ENCODE results near the gene TFF3.

The TFF3 gene

DNA sequence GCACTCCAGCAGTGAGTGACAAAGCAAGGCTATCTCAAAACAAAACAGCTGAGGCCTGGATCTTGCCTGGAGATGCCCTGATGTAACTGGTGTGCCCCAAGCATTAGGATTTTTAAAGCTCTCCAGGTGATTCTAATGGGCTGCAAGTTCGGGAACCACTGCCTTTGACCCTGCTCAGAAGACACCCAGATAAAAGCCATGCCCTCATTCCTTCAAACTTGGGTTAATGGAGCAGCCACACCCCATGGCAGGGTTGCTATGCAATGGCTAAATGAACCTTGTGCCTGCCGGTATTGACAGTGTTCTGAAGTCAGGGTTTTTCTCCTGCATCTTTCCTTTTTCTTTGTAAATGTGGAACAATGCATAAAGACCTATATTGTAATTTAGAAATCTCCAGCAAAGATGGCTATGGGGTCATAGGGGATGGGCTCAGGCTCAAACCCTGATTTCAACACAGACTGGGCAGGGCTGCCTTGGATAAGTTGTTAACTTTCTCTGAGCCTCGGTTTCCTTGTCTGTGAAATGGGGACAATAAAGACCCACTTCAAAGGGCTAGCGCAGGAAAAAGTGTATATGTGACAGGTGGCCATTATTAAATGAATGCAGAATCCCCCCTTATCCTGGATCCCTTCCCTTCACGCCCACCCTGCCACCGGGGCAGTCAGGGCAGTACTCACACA is 453 bp downstream of the TFF3 start:
- no peak overlapping the region for H3K27ac ChIP-seq (ENCODE audit: extremely low read depth, low read depth, low read length)

DNA sequence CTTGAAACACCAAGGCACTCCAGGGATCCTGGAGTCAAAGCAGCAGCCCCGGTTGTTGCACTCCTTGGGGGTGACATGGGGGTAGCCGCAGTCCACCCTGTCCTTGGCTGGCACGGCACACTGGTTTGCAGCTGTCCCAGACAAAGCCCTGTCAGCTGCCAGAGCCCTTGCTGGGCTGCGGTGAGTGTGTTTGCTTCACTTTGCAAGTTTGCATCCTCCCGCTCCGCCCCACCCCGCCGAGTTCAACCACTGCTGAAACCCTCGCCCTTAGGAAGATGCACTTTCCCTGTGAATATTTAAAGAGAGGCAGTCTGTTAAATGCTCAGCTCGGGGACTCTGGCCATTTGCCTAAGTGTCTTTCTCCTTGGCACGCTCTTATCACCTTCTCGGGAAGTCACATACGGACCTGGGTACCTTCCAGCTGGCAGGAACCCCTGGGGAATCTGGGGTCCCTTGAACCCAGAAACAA is 1.7 kb downstream of the TFF3 start:
- Histone ChIP-seq H3K27ac (ENCODE audit: extremely low read depth, low read depth, low read length) (no peak overlapping the region), H3K36me3 (ENCODE audit: control insufficient read depth in 2 of 2, insufficient read depth in 1 of 2, low read length in 2 of 2) (no peaks in the 10 kb centered on the region), H3K4me3 (ENCODE audit: low read depth, low read length) (no peak overlapping the region), H3K4me1 (ENCODE audit: control insufficient read depth, insufficient read depth, low read length) (no peaks in the 10 kb centered on the region), H3K9me3 (ENCODE audit: control insufficient read depth, insufficient read depth, low read depth, low read length) (no peaks in the 10 kb centered on the region)
- POLR2A ChIA-PET = no interaction called here
- TF ChIP-seq ZIC2 (tag by site-specific recombination; IDR thresholded peaks at IDR 0.05) = peak; percentile 39; the same call in 1 of the 2 replicates
- TF ChIP-seq ZNF654 (tag by site-specific recombination; IDR thresholded peaks at IDR 0.05; ENCODE audit: low read depth) = no peak
- CTCF ChIA-PET = interaction anchor here (1.7 kb wide), 1 partner anchor 24 kb away, joined by 5 read pairs; no protein-coding TSS in a partner anchor

More for the DNA sequence above, 453 bp downstream of the TFF3 start:
- no peaks in the 10 kb centered on the region for H3K36me3 ChIP-seq (ENCODE audit: control insufficient read depth in 2 of 2, insufficient read depth in 1 of 2, low read length in 2 of 2)
- H3K4me3 ChIP-seq (ENCODE audit: low read depth, low read length) = no peak overlapping the region
- POLR2A ChIA-PET = no interaction called here
- CTCF ChIA-PET = interaction anchor here (0.6 to 1.7 kb wide), 3 partner anchors 23 to 506 kb away, joined by 3 to 5 read pairs (median 3); no protein-coding TSS in a partner anchor
- H3K9me3 ChIP-seq (ENCODE audit: control insufficient read depth, insufficient read depth, low read depth, low read length) = no peaks in the 10 kb centered on the region
- TF ChIP-seq ZNF423 (tag by site-specific recombination; IDR thresholded peaks at IDR 0.05) (no peak), ZNF791 (tag by site-specific recombination; IDR thresholded peaks at IDR 0.05) (no peak), ZNF16 (tag by site-specific recombination; IDR thresholded peaks at IDR 0.05; ENCODE audit: low read depth) (no peak)
- H3K4me1 ChIP-seq (ENCODE audit: control insufficient read depth, insufficient read depth, low read length) = no peaks in the 10 kb centered on the region

DNA sequence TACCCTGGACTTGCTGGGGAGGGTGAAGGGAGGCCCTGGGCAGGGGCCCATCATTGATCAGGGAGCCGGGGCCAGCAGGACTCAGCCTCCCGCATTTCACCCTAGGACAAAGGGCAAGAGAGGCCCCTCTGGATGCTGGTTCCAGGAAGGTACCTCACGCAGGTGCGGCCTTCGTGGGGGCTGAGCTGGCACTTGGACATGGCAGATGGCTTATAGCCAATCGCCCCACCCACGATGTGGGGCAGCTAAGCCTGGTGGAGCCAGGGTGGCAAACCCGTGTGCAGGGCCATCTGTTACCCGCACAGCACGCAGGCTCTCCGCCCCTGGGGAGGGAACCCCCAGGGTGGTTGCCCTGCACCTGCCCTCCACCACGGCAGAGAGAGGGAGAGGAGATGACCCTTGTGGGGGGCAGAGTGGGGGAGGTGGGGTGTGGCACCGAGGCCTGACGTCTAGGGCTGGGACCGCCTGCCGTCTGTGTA is 2.5 kb downstream of the TFF3 start:
- Histone ChIP-seq H3K4me1 (ENCODE audit: control insufficient read depth, insufficient read depth, low read length) (no peaks in the 10 kb centered on the region), H3K36me3 (ENCODE audit: control insufficient read depth in 2 of 2, insufficient read depth in 1 of 2, low read length in 2 of 2) (no peaks in the 10 kb centered on the region), H3K27ac (ENCODE audit: extremely low read depth, low read depth, low read length) (no peak overlapping the region), H3K4me3 (ENCODE audit: low read depth, low read length) (no peak overlapping the region), H3K9me3 (ENCODE audit: control insufficient read depth, insufficient read depth, low read depth, low read length) (no peaks in the 10 kb centered on the region)
- ChIA-PET CTCF (interaction anchor here (1.0 kb wide), 1 partner anchor 26 kb away, joined by 3 read pairs; no protein-coding TSS in a partner anchor), POLR2A (no interaction called here)
- TF ChIP-seq GLIS1 (tag by site-specific recombination; IDR thresholded peaks at IDR 0.05) (peak; percentile 42; the same call in 1 of the 2 replicates), ZNF548 (tag by site-specific recombination; IDR thresholded peaks at IDR 0.05) (no peak), GLIS2 (tag by site-specific recombination; IDR thresholded peaks at IDR 0.05) (0 out of 2 replicates have a peak, but pooled peaks have one; percentile 39), ZNF624 (tag by site-specific recombination; IDR thresholded peaks at IDR 0.05) (no peak)

DNA sequence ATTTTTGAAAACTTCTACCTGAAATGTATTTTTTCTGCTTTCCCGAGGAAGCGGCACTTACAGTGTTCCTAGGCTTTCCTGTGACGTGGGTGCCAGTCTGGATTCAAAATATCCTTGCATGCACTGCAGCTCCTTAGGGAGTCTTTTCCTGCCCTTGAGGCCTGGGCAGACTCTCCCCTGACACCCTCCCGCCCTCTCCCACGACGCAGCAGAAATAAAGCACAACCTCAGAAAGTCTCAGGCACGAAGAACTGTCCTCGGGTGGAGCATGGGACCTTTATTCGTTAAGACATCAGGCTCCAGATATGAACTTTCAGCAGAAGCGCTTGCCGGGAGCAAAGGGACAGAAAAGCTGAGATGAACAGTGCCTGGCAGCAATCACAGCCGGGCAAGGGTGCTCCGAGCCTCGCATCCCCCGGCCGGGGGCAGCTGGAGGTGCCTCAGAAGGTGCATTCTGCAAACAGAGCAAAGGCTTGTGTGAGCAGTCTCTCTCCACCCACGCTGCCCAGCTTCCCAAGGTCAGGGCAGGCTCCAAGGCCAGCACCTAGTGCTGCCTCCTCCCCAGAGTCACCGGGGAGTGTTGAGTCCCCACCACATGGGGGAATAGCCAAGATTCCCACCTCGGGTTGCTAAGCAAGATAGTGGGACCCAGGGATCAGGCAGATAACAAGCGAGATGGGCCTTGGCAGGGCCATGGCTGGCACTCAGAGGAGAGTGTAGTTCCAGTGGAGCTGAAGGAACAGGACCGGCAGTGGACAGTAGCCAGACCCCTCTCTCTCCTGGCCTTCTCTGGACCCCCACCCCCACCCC is 3.2 kb downstream of the TFF3 start:
- TF ChIP-seq ZIC2 (tag by site-specific recombination; IDR thresholded peaks at IDR 0.05) = no peak
- ChIA-PET POLR2A (no interaction called here), CTCF (interaction anchor here (1.0 to 4.8 kb wide), 6 partner anchors 10 to 167 kb away, joined by 3 to 35 read pairs (median 14); no protein-coding TSS in a partner anchor)
- H3K4me3 ChIP-seq (ENCODE audit: low read depth, low read length) = no peak overlapping the region
- H3K4me1 ChIP-seq (ENCODE audit: control insufficient read depth, insufficient read depth, low read length) = no peaks in the 10 kb centered on the region
- H3K9me3 ChIP-seq (ENCODE audit: control insufficient read depth, insufficient read depth, low read depth, low read length) = no peaks in the 10 kb centered on the region
- H3K27ac ChIP-seq (ENCODE audit: extremely low read depth, low read depth, low read length) = no peak overlapping the region
- H3K36me3 ChIP-seq (ENCODE audit: control insufficient read depth in 2 of 2, insufficient read depth in 1 of 2, low read length in 2 of 2) = no peaks in the 10 kb centered on the region

DNA sequence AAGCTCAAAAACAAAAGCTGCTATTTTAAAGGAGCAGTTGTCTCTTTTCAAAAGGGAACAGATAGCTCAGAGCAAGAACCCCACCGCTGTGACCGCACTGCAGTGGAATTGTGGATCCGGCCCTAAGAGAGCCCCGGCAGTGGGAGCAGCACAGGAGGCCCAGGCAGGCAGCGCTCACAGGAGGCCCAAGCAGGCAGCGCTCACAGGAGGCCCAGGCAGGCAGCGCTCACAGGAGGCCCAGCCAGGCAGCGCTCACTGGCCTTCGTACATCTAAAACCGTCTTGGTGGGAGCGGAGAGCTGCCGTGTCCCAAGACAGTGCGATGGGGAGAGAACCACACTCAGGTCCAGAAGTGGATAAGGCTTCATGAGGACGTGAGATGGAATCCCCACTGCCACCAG is 4.0 kb downstream of the TFF3 start:
- ChIA-PET CTCF (interaction anchor here (0.6 to 4.8 kb wide), 18 partner anchors 8 to 1025 kb away, joined by 3 to 35 read pairs (median 6); no protein-coding TSS in a partner anchor), POLR2A (no interaction called here)
- Histone ChIP-seq H3K36me3 (ENCODE audit: control insufficient read depth in 2 of 2, insufficient read depth in 1 of 2, low read length in 2 of 2) (no peaks in the 10 kb centered on the region), H3K4me3 (ENCODE audit: low read depth, low read length) (no peak overlapping the region), H3K4me1 (ENCODE audit: control insufficient read depth, insufficient read depth, low read length) (no peaks in the 10 kb centered on the region), H3K27ac (ENCODE audit: extremely low read depth, low read depth, low read length) (no peak overlapping the region), H3K9me3 (ENCODE audit: control insufficient read depth, insufficient read depth, low read depth, low read length) (no peaks in the 10 kb centered on the region)
- peak; percentile 22; the same call in 1 of the 2 replicates for TF ChIP-seq GLIS1 (tag by site-specific recombination; IDR thresholded peaks at IDR 0.05)
- no peak for TF ChIP-seq ZNF660 (tag by site-specific recombination; IDR thresholded peaks at IDR 0.05)
